T-helper 1 cell (primary cell): ENCODE results near the gene GJA3.

Experiments
- DNase-seq, 5 donors: peaks; one replicate each; pipeline ENCODE4 v3.0.0-alpha.2; 2012 to 2020

The GJA3 gene

DNA sequence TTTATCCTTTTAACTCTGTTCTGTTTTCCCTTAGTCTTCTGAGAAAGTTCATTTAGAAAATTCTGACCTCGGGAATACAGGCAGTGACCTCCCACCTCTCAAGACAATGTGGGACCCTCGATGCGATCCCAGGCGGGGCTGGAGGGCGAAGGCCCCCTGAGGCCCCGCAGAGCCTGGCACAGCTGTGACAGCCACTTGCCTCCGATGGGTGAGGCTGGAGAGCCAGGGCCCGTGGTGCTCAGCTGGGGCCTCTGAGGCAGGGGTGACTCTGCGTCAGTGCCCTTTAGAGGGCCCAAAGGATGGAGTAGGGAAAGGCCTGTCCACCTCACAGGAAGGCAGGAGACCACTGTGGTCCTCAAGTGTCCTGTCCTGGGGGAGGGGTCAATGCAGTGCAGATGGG lies 10.3 kb downstream of the GJA3 start:
- no peak for DNase-seq

DNA sequence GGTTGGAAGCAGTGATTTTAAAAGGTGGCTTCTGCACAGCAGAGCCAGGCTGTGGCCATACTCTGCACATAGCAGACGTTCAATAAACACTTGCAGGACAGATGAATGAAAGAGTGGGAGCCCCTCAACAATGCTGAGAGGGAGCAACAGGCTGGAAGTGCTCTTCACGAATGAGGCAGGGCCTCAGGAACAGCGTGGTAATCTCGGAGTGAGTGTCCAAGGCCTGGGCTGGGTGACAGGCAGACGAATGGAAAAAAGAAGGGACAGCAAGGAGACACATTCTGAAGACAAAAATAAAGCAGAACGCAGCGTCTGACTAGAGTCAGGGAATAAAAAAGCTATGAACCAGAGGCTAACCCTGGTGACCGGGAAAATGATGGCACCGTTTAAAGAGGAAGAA lies 11.1 kb downstream of the GJA3 start:
- DNase-seq = no peak

GRCh38 chr13:20148501-20149183 lies 12.2 kb downstream of the GJA3 start:
- no peak for DNase-seq

GRCh38 chr13:20146381-20146780 lies 14.5 kb downstream of the GJA3 start:
- no peak for DNase-seq

- DNase-seq = no peak
These were observed 15.3 kb downstream of the GJA3 start for GRCh38 chr13:20145521-20145920.

DNA sequence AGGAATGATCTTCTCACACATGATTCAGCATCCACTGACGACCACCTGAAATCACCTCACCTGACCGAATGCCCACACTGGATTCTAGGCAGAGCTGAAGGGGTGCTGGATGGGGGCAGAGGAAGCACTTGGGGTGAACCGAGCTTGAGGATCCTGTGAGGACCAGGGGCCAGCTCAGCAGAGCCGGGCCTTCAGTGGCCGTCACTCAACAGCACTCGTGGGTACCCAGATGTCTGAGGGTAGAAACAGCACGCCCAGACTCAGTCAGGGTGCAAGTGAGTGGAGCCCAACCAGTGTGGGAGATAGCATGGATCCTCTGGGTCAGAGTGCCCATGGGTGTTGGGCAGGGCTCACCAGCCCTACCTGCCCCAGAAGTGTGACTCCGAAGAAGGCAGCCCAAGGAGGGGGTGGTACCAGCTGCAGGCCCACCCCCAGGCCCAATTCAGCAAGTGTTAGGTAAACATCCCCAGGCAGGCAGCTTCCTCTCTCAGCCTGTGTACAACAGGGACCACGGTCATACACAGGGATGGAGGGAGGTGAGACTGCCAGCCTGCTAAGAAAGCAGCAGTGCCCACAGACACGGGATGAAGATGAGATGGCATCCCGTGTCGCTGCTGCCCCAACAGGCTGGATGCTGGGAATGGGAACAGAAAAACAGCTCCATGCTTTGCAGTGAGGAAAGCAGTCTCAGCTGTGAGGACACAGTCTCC lies 16.6 kb downstream of the GJA3 start:
- no peak for DNase-seq

DNA sequence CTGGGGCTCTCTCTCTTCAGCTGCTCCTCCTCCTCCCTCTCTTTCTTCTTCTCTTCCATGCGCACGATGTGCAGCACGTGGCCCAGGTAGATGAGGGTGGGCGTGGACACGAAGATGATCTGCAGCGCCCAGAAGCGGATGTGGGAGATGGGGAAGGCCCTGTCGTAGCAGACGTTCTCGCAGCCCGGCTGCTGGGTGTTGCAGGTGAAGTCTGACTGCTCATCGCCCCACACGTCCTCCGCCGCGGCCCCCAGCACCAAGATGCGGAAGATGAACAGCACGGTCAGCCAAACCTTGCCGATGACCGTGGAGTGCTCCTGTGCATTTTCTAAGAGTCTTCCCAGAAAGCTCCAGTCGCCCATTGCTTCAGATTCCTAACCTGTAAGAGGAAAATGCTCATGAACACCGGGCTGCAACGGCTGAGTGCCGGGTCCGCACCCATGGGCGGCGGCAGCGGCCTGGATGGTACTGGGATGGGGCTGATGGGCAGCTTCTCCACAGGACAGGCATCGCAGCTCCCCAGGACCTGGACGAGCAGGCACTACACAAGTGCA lies 17.8 kb downstream of the GJA3 start:
- DNase-seq = no peak

DNA sequence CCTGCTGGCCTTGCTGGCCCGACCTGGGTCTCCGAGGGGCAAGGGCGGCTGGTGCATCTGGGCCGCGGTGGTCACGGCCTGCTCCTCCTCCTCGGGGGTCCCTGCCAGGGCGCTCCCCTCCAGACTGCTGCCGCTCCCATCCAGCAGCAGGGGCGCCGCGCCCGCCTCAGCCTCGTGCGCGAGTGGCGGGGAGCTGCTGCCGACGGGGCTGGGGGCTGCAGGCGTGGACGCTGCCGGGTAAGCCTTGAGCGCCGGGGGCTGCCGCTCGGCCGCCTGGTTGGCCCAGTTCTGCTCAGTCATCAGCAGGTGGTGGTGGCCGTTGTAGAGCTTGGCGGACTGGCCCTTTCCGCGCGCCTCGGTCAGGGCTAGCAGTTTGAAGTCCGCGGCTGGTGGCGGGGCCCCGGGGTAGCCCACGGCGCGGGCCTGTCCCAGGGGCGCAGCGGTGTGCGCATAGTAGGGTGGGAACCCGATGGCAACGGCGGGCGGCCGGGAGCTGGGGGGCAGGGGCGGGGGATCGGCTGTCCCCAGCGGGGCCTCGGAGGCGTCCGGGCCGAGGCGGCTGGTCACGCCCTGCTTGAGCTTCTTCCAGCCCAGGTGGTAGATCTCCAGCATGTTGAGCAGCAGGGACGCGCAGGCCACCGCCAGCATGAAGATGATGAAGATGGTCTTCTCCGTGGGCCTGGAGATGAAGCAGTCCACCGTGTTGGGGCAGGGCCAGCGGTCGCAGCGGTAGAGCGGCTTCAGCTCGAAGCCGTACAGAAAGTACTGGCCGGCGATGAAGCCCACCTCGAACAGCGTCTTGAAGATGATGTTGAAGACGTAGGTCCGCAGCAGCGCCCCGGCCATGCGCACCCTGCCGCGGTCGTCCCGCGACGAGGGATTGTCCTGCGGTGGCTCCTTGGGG lies 18.6 kb downstream of the GJA3 start:
- no peak for DNase-seq

DNA sequence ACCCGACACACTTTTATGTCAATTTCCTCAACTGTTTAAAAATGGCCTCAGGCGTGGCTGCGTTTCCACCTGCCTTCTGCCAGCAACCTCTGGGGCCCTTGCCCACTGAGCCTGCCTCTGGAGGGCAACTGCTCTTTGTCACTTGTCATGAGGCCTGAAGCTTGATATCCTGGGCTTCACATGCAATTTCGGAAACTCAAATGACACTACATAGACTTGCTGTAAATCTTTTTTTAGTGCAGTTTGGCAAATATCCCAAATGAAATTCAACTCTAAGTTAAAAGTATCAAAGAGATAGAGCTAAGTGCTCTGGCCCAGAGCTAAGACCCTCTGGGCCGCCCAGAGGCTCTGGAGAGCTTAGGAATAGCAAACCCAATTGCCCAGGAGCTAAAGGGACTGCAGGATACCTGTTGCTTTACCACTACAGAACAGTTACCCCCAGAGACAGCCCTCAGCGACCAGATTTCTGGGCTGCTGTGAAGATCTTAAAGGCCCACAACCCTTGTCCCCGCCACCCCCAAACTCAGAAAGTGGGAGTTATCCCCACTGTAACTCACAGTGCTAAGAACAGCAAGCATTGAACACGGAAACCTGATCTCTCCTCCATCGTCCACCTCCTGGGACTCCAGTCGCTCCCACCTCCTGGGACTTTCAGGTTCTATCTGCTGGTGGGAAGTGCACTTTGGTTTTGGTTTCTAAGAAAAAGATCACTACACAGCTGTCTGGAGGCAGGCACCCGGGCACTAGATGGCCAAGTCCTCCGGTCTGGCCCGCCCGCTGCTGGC lies 19.4 kb downstream of the GJA3 start:
- DNase-seq = no peak

DNA sequence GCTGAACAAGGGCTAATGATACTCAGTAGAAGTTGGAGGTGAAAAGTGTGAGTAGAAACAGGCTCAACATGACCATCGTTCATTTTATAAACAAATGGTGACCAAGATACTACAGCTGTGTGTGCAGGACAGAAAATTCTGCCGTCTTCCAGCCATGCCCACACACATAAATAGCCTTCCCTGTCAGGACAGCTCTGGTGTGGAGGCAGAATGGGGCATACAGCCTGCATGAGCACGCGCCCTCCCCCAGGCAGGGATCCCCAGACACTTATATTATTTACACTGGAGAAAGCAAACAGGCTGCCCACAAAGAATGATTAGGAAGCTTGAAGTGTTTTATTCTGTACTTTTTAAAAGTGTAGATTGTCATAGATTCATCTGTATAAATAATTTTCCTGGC lies 20.4 kb downstream of the GJA3 start:
- no peak for DNase-seq

DNA sequence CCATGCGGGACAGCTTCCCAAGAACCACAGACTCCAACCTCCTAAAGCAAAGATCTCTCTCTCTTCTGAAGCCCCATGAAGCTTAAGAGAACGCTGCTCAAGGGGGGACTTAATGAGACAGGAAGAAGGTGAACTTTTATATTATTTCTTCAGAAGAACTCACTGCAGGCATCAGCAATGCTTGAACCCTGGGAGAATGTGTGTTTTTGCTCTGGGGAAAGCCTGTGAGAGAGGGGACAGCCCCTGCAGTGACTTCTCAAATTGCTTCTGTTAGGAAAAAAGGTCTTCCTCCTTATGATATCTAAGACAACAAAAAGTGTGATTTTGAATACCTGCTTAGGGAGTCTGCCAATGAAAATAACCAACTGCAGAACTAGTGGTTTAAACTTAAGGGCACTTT lies 23.0 kb downstream of the GJA3 start:
- DNase-seq = no peak

GRCh38 chr13:20136781-20137703 lies 23.8 kb downstream of the GJA3 start:
- DNase-seq = peak in 2 of 5 donors; percentile 17 to 45

DNA sequence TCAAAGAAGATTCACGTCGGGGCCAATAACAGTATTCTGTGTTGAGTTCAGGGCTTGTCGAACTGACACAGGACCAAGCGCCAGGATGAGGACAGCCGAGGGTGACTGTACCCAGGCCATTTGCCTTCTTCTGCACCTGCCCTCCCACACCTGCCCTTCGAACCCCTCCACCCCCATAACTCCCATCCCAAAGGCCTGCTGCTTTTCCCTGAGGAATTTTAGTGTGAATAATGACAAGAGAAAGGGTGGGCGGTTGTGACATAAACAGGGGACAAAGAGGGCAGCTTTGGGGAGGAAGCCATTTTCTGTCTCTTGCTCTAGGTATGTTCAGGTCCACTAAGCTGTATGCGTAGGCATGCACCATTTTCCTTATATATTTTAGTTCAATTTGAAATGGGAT lies 26.1 kb downstream of the GJA3 start:
- DNase-seq = no peak

GRCh38 chr13:20132052-20132634 lies 28.7 kb downstream of the GJA3 start:
- DNase-seq = no peak

DNA sequence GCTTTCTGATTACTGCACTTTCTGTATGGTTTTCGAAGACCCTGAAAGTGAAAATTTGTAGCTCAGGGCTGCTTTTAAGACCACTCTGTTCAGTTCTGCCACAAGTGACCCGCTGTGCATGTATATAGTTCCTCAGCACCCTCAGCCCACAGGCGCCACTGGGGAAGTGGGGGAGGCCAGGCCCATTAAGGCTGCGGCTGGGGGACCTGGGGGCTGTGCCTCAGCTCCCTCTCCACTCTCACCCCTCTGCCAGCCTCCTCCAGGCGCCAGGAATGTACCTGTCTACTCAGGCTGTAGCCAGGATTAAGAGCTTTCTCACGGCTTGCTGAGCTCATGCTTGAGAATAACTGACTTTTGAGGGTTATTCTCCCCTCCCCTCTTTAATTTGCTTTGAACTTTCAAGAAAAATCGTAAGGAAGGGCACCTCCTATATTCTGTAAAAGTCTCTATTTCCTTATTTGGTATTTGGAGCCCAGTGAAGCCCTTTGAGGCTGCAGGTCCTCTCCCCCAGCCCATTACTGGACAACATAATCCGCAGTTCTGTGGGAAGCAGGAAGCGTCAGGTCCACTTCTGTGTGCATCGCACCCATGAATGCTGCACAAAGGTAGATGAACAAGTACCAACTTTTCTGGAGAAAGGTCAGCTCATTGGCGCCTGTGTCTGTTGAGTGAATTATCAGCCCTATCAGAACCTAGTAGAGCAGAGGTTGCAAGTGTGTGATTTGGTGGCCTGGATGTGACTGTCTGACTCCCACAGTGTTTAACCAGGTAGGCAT lies 29.6 kb downstream of the GJA3 start:
- no peak for DNase-seq

DNA sequence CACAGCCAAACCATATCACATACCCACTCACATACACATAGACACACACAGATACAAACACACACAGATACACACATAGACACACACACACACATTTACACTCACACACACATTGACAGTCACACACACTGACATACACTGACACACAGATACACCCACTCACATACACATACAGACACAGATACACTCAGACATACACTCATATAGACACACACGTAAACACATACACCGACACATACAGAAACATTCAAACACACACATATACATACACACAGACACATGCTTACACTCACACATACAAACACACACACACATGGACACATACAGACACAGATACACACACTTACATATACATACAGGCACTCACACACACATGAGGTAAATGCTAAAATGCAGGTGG lies 30.2 kb downstream of the GJA3 start:
- DNase-seq = no peak

- no peak for DNase-seq
These were observed 30.8 kb downstream of the GJA3 start for GRCh38 chr13:20130012-20130411.

DNA sequence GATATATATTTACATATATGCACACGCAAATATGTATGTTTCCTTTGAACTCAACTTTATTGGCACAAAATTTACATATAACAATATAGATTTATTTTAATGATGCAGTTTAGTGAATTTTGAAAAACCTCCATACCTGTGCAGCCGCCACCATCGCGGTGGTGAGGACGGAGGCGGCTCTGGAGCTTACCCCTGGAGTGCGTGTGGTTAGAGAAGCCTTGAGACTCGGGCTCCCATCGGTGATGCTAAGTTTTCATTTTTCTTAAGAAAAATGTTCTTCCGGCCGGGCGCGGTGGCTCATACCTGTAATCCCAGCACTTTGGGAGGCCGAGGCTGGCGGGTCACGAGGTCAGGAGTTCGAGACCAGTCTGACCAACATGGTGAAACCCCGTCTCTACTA lies 31.8 kb downstream of the GJA3 start:
- DNase-seq = no peak

DNA sequence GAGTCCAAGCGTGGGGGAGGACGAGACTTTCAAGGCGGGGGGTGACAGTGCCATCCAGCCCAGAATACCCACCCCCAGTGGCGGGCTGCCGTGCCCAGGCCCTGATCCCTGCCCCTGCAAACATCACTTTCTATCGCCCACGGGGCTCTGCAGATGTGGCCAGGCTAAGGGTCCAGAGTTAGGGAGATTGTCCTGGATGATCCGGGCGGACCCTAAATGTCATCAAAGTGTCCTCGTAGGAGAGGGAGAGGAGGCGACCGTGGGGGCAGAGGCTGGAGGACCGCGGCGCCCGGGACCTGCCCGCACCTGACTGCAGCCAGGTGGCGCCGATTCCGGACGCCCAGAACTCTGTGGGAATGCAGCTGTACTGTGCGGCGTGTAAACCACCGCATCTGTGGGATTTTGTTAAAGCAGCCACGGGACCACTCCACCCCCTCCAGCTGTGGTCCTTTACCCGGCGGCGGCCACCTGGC lies 32.4 kb downstream of the GJA3 start:
- peak in 1 of 5 donors; percentile 9 for DNase-seq
